GM11168 (cell line): ENCODE results near the gene SKP1.

Experiments used
- in situ Hi-C: fragments of 300-500 bp; cut with MboI; formaldehyde crosslinking; loops from one replicate; pipeline ENCODE4 v1.12.0; 2022; ENCODE audit warnings: low sequenced_read_pairs; ENCODE audit not compliant: unreplicated experiment

Gene SKP1

GRCh38 chr5:134114886-134115805, 61.6 kb downstream of the SKP1 start:
- in situ Hi-C loops, result no loop called here

GRCh38 chr5:134113902-134114875, 62.6 kb downstream of the SKP1 start, which contains the start of gene TCF7:
TCF7 (plus strand) TSS chr5:134114681; CDS start chr5:134114907, 226 bp downstream.
- in situ Hi-C loops, result no loop called here

- in situ Hi-C loops, result no loop called here
These were observed 63.3 kb downstream of the SKP1 start for GRCh38 chr5:134113363-134113889.

- in situ Hi-C loops, result no loop called here
These were observed 63.9 kb downstream of the SKP1 start for GRCh38 chr5:134112726-134113362.

DNA sequence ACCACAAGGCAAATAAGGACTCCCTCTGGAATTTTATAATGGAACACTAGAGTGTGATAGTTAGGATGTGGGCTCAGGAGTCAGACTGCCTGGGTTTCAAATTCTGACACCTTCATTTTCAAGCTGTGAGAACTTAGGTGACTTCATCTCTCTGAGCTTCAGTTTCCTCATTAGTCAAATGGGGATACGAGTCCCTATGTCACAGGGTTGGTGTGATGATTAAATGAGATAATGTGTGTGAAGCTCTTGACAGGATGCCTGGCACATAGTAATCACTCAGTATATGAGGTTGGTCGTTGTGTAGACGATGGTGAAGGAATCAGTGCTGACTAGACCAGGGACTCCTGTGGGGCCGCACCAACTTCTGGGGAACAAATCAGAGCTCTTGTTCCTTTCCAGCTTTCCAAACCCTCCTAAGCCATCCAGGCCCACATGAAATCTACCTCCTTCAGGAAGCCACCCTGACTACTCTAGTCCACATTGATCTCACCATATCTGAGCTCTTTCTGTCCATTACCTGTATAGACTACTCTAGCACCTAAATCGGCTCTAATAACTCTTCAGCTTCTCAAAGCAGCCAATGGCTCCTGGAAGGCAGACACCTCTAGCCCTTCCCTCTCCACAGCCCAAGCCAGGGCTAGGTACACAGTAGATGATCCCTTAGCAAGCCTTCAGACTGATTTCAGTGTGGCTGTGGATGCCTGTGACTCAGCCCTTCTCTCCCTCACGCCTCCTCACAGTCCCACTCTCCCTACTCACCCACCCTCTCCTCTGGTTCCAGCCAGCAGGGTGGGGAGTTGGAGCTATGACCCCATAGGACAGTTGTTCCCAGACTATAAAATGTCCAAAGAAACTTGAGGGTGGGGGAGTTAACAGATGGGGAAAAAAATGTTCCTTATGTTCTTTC, 64.8 kb downstream of the SKP1 start:
- in situ Hi-C loops, result no loop called here

- in situ Hi-C loops, result no loop called here
These were observed 66.4 kb downstream of the SKP1 start for GRCh38 chr5:134110382-134110781.

DNA sequence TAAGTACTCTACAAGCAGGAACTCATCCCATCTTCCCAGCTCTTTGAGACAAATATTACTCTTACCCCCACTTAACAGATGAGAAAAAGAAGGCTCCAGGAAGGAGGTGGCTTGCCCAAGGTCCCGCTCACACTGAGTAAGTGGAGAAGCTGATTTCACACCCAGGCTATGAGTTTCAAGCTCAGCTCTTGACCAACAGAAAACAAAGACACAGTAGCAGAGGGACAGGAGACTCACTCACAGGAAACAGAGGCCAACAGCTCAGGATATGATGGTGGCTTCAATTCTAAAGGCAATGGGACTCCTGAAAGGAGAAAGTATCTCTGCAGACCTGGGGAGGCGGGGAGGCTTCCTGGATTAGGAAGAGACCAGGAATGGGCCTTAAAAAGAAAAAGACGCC, 69.0 kb downstream of the SKP1 start:
- in situ Hi-C loops, result no loop called here

- in situ Hi-C loops, result no loop called here
These were observed 69.6 kb downstream of the SKP1 start for GRCh38 chr5:134106991-134107701.

- in situ Hi-C loops, result no loop called here
These were observed 72.6 kb downstream of the SKP1 start for GRCh38 chr5:134103998-134104654.

DNA sequence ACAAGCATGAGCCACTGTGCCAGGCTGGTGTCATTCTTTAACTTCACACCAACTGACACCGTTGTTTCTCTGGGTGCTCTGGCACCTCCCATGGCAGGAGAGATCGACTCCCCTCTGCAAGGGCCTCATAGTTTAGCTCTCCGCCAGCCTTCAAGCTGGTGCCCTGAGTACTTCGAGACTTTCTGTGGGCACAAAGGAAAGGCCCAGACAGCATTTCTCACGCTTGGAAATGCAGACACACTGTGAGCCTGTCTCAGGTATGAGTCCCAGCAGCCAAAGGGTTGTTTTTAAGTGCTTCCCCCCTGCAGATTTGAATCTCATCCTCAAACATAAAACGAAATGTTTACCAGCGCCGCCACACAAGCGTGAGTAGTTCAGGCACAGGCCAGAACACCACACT, 73.4 kb downstream of the SKP1 start:
- in situ Hi-C loops, result no loop called here

DNA sequence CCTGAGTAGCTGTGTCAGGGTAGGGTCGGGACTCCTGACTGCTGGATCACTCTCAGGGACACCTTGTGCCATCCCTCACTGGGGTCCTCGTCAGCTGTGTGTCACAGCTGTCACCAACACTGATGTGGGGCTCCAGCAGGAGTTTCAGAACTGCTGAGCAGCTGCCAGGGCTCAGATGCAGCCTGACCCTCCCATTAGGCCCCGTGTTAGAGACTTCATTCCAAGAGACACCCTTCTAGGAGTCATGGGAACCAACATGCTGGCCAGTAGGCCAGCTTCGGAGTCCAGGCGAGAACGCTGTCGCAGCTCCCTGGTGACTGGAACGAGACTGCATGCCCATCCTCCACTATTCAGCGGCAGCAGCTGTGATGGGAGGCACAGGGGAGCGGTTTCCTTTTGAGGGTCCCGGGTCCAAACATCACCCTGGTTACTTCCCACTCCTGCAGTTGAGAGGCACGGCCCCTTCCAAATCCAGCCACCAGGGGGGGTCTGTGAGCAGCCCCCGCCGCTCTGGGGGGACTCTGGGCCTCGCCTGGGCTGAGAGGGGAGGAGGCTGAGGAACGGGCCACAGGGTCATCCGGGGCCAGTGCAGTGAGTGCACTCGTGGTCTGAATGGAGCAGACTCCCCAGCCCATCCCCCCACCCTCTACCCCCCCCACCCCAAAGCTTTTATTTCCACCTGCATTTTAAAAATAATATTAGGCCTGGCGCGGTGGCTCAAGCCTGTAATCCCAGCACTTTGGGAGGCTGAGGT, 74.9 kb downstream of the SKP1 start:
- in situ Hi-C loops, result no loop called here

DNA sequence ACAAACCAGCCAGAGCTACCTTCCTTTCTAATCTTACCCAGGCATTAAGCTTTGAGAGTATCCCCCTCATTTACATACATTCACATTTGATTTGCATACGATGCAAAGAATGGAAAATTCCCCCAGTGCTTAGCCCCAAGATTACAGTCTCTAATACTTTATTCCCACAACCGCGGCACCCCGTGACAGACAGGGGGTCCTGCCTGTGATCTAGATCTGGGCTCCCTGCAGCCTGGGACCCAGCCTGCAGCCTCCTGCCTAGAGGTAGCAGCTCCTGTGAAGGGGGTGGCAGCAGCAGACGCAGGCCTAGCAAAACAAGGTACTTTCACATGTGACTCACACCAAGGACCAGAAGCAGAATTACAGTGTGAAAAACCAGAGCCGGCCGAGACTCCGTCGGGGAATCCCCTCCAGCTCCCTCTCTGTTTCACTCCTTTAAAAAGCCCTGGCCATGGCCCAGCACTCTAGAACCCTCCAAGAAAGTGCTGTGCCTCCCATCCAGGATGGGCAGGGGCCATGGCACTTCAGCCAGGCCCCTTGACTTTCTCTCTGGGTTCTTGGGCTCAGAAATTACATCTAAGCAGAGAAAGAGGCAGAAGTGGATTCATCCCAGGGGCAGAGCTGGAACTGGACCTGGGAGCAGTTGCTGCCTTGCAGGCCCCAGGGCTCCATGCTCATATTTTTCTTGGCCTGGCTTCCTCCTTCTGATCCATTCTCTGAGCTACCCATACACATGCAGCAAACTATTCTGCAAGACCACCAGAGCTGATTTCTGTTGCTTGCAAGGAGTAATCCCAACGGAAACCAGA, 76.3 kb downstream of the SKP1 start:
- in situ Hi-C loops, result no loop called here

GRCh38 chr5:134099939-134100282, 76.8 kb downstream of the SKP1 start:
- in situ Hi-C loops, result loop anchor here (5.0 kb wide), 1 partner anchor 58 kb away; no protein-coding TSS in a partner anchor

DNA sequence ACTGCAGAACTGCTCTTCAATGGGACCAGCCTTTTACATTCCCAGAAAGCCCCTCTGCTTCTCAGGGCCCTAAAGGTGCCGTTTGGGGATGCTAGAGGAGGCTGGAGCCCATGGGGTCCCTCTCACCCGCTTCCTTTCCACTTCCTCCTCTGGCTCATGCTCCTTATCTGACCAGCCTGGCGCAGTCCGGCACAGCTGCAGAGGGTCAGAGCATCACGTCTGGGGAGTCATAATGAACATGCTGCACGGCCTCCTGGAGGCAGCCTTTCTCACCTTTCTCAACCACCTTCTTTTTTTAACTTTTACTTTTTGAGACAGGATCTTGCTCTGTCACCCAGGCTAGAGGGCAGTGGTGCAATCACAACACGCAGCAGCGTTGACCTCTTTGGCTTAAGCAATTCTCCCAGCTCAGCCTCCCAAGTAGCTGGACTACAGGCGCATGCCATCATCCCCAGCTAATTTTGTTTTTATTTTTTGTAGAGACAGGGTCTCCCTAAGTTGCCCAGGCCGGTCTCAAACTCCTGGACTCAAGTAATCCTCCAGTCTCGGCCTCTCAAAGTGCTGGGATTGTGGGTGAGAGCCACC, 77.4 kb downstream of the SKP1 start:
- in situ Hi-C loops, result loop anchor here (5.0 kb wide), 1 partner anchor 57 kb away; no protein-coding TSS in a partner anchor
